Breast epithelium (tissue), 3 donors: ENCODE data around the gene C1orf146.

ENCODE experiments used
- POLR2A ChIP-seq: fragments of 450-650 bp; IDR thresholded peaks from one replicate; pipeline ENCODE4 v1.6.1; 2016; ENCODE audit warnings: antibody characterized with exemption, mild to moderate bottlenecking, moderate library complexity
- TF ChIP-seq, protein P1 (sequence below), 3 donors: fragments of 450-650 bp; IDR thresholded peaks; one replicate each; pipeline ENCODE4 v1.5.1; 2016 to 2017; ENCODE audit warnings: antibody characterized with exemption in 3 of 3, mild to moderate bottlenecking in 3 of 3, moderate library complexity in 3 of 3

DNA sequence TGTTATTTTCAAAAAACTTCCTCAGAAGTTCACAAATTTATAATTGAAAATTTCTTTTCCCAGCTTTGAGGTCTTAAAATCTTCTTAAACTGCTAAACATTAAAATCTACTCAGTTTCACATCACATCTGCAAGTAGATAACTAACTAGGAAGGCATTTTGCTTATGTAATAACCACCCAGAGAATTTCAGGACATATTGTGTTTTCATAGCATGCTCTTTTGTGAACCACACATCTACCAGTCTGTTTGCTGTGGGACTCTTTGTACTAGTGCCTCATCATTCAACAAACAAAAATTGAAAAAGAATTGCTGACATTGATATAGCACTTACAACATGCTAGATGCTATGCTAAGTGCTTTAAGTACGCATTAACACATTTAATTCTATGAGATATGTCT is 31.6 kb upstream of the C1orf146 start:
- TF ChIP-seq, protein P1, sequence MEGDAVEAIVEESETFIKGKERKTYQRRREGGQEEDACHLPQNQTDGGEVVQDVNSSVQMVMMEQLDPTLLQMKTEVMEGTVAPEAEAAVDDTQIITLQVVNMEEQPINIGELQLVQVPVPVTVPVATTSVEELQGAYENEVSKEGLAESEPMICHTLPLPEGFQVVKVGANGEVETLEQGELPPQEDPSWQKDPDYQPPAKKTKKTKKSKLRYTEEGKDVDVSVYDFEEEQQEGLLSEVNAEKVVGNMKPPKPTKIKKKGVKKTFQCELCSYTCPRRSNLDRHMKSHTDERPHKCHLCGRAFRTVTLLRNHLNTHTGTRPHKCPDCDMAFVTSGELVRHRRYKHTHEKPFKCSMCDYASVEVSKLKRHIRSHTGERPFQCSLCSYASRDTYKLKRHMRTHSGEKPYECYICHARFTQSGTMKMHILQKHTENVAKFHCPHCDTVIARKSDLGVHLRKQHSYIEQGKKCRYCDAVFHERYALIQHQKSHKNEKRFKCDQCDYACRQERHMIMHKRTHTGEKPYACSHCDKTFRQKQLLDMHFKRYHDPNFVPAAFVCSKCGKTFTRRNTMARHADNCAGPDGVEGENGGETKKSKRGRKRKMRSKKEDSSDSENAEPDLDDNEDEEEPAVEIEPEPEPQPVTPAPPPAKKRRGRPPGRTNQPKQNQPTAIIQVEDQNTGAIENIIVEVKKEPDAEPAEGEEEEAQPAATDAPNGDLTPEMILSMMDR (IDR thresholded peaks at IDR 0.05), result no peak
- no peak for TF ChIP-seq POLR2A
